GM19395 (cell line): ENCODE measurements around the gene CACNA1D.
"Not testable (repeated sequence)": the region's sequence is repeated elsewhere in the genome, so short reads cannot be mapped to it uniquely, and the experiment has no call there.

Experiments
- ATAC-seq: cut with Tn5 transposase; IDR thresholded peaks from one replicate; pipeline ENCODE4 v1.9.1; 2021; ENCODE audit warnings: mild to moderate bottlenecking, moderate library complexity; ENCODE audit not compliant: unreplicated experiment

The CACNA1D gene

GRCh38 chr3:53612508-53612907 is 118.1 kb downstream of the CACNA1D start:
- ATAC-seq = no peak

GRCh38 chr3:53613125-53613524 is 118.7 kb downstream of the CACNA1D start:
- no peak for ATAC-seq

- ATAC-seq = no peak
Measured at GRCh38 chr3:53614307-53614706, 119.9 kb downstream of the CACNA1D start.

GRCh38 chr3:53616321-53616720 is 121.9 kb downstream of the CACNA1D start:
- ATAC-seq = no peak

GRCh38 chr3:53616971-53617892 is 122.8 kb downstream of the CACNA1D start:
- ATAC-seq = no peak

- ATAC-seq = no peak
Measured at GRCh38 chr3:53617893-53618523, 123.6 kb downstream of the CACNA1D start.

- ATAC-seq = no peak
Measured at GRCh38 chr3:53618524-53618906, 124.1 kb downstream of the CACNA1D start.

GRCh38 chr3:53618936-53619335 is 124.5 kb downstream of the CACNA1D start:
- ATAC-seq = no peak

- no peak for ATAC-seq
Measured at GRCh38 chr3:53624061-53624857, 129.8 kb downstream of the CACNA1D start.

GRCh38 chr3:53626876-53627275 is 132.5 kb downstream of the CACNA1D start:
- ATAC-seq = no peak

GRCh38 chr3:53628536-53629401 is 134.4 kb downstream of the CACNA1D start:
- ATAC-seq = no peak

- no peak for ATAC-seq
Measured at GRCh38 chr3:53629402-53629723, 135.0 kb downstream of the CACNA1D start.

GRCh38 chr3:53630547-53630946 is 136.1 kb downstream of the CACNA1D start:
- no peak for ATAC-seq

GRCh38 chr3:53633197-53633787 is 138.9 kb downstream of the CACNA1D start:
- no peak for ATAC-seq

GRCh38 chr3:53635041-53635440 is 140.6 kb downstream of the CACNA1D start:
- ATAC-seq = no peak

- ATAC-seq = not testable (repeated sequence)
Measured at GRCh38 chr3:53638806-53639205, 144.4 kb downstream of the CACNA1D start.

GRCh38 chr3:53641397-53641796 is 147.0 kb downstream of the CACNA1D start:
- ATAC-seq = no peak

- no peak for ATAC-seq
Measured at GRCh38 chr3:53642211-53642610, 147.8 kb downstream of the CACNA1D start.

GRCh38 chr3:53643757-53644156 is 149.3 kb downstream of the CACNA1D start:
- no peak for ATAC-seq

GRCh38 chr3:53645754-53646153 is 151.3 kb downstream of the CACNA1D start:
- no peak for ATAC-seq
